Astrocyte of the cerebellum (primary cell): ENCODE results near the gene STAG1.
"Not testable (repeated sequence)": the region's sequence is repeated elsewhere in the genome, so short reads cannot be mapped to it uniquely, and the experiment has no call there.

Experiments
- DNase-seq: peaks from one replicate; pipeline ENCODE4 v3.0.0-alpha.2; 2011; ENCODE audit warnings: low read depth
- H3K4me3 ChIP-seq: 2 replicates; pipeline ENCODE4 v1.5.1; 2011; ENCODE audit warnings: mild to moderate bottlenecking, low read depth, low read length, moderate library complexity
- in situ Hi-C: cut with HindIII; loops from 2 replicates; pipeline ENCODE4 v1.10.0; 2017; ENCODE audit warnings: low sequenced_read_pairs
- TF ChIP-seq, protein P1 (sequence below): IDR thresholded peaks from 2 replicates; pipeline ENCODE4 v1.5.1; 2012; ENCODE audit warnings: low read length, low read depth, moderate library complexity, mild to moderate bottlenecking; ENCODE audit errors: missing control alignments

Gene STAG1

DNA sequence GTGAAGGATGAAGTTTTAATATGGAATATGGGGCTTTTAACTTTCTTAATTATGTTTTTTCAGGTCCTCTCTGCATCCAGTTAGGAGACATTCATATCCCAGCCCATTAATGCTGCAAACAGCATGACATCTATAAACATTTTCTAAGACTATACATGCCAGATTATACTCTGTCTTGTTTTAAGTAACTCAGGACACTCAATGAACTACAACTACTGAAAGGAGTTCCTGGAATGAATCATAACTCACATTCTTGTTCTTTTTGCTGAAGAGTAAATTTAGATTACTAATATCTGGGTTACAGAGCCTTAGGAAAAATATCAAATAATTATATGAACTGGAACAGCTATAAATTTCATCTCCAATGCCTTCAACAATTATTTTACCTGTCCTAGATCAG lies 167.4 kb downstream of the STAG1 start:
- DNase-seq: no peak
- H3K4me3 ChIP-seq: no peak overlapping the region
- in situ Hi-C loops: no loop called here
- TF ChIP-seq, protein P1, sequence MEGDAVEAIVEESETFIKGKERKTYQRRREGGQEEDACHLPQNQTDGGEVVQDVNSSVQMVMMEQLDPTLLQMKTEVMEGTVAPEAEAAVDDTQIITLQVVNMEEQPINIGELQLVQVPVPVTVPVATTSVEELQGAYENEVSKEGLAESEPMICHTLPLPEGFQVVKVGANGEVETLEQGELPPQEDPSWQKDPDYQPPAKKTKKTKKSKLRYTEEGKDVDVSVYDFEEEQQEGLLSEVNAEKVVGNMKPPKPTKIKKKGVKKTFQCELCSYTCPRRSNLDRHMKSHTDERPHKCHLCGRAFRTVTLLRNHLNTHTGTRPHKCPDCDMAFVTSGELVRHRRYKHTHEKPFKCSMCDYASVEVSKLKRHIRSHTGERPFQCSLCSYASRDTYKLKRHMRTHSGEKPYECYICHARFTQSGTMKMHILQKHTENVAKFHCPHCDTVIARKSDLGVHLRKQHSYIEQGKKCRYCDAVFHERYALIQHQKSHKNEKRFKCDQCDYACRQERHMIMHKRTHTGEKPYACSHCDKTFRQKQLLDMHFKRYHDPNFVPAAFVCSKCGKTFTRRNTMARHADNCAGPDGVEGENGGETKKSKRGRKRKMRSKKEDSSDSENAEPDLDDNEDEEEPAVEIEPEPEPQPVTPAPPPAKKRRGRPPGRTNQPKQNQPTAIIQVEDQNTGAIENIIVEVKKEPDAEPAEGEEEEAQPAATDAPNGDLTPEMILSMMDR: no peak

DNA sequence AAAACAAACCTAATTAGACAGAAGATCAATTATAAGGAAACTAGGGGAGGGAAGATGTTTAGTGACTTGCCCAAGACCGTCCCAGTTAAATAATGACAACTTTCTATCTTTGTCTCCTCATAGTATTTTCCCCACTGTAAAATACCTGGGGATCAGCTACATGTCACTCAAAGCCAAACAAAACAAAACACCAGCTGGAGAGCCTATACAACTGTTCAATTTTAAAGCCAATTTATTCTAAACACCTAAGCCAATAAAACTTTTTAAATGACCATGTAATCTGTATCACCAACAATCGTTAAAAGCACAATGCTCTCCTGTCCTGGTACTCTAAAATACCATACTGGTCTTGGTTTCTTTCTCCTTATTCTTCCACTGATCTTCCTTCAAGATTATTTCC lies 168.4 kb downstream of the STAG1 start:
- H3K4me3 ChIP-seq: no peak overlapping the region
- in situ Hi-C loops: no loop called here
- no peak for DNase-seq
- TF ChIP-seq, protein P1: no peak

GRCh38 chr3:136577791-136578190 lies 174.4 kb downstream of the STAG1 start:
- TF ChIP-seq, protein P1: no peak
- H3K4me3 ChIP-seq: no peak overlapping the region
- no peak for DNase-seq
- in situ Hi-C loops: no loop called here

DNA sequence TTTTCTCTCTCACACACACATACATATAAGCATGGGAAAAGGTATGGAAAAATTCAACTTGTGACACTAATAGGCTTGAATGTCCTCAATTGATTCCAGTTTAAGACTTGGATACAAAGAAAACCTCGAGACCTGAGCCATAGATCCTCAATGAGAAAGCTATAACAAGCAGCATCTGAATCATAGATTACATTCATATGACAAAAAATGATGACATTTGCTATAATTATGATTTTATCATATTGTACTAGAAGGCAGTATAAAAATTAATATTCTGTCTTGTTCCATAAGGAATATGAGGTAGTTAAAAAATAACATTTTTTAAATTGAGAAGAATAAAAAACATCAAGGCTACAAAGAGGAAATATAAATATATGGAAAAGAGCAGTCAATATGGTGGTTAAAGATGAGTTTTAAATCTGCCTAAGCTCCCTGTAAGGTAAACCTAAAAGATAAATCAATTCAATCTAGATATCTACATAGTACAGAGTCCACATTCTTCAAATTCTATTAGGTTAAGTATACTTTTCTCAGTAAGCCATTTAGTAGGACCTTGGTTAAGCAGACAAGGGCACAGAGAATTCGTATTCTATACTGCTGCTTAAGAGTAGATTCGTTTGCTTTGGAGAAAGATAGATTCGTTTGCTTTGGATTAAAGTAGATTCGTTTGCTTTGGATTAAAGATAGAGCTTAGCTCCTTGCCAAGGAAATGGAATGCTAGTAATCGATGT lies 175.7 kb downstream of the STAG1 start:
- TF ChIP-seq, protein P1: no peak
- in situ Hi-C loops: no loop called here
- H3K4me3 ChIP-seq: no peak overlapping the region

DNA sequence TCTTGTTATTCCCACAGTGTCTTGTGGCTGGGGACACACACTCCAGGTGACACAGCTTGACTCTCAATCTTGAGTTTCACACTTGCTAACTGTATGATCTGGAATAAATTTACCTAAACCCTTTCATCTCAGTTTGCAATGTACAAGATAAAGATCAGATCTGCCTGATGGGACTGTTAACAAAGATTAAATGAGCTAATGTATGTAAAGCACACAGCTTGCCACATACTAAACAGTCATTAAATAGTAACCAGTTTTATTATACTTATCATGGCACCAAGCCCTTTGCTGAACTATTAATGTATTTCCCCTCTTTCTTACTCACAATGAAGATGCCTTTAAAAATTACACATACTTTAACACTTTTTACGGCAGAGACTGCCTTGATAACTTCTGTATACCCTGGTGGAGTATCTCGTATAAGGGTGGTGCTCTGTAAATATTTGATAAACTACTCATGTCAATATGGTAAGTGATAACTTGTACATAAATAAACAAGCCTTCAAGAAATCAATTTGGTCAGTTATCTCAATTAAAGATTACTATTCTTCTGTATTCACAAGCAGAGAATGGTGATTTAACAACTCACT lies 184.5 kb downstream of the STAG1 start:
- TF ChIP-seq, protein P1: no peak
- H3K4me3 ChIP-seq: no peak overlapping the region
- DNase-seq: no peak
- in situ Hi-C loops: no loop called here

More for the DNA sequence above, 175.7 kb downstream of the STAG1 start:
- DNase-seq: no peak

GRCh38 chr3:136564962-136565361 lies 187.2 kb downstream of the STAG1 start:
- DNase-seq, in situ Hi-C loops, H3K4me3 ChIP-seq: not testable (repeated sequence)

DNA sequence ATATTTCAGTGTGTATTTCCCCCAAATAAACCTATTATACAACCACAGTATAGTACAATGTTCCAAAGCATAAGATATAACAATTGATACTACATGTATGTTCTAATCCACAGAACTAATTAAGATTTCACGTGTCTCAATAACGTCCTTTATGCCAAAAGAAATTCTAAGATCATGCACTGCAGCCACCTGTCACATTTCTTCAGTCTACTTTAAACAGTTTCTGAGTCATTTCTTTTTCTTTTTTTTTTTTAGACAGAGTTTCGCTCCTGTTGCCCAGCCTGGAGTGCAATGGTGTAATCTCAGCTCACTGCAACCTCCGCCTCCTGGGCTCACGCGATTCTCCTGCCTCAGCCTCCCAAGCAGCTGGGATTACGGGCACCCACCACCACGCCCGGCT lies 190.2 kb downstream of the STAG1 start:
- TF ChIP-seq, protein P1: no peak
- DNase-seq: no peak
- no peak overlapping the region for H3K4me3 ChIP-seq
- in situ Hi-C loops: no loop called here
